ENCODE data around the gene NRN1.
"Not testable (repeated sequence)": the region's sequence is repeated elsewhere in the genome, so short reads cannot be mapped to it uniquely, and the experiment has no call there.

The NRN1 gene

GRCh38 chr6:6026513-6027205 is 19.9 kb upstream of the NRN1 start:
- ChIA-PET POLR2A (no interaction called here), CTCF (interaction anchor here (1.6 kb wide), 1 partner anchor 31 kb away, joined by 4 read pairs; no protein-coding TSS in a partner anchor)
- TF ChIP-seq, protein P1, sequence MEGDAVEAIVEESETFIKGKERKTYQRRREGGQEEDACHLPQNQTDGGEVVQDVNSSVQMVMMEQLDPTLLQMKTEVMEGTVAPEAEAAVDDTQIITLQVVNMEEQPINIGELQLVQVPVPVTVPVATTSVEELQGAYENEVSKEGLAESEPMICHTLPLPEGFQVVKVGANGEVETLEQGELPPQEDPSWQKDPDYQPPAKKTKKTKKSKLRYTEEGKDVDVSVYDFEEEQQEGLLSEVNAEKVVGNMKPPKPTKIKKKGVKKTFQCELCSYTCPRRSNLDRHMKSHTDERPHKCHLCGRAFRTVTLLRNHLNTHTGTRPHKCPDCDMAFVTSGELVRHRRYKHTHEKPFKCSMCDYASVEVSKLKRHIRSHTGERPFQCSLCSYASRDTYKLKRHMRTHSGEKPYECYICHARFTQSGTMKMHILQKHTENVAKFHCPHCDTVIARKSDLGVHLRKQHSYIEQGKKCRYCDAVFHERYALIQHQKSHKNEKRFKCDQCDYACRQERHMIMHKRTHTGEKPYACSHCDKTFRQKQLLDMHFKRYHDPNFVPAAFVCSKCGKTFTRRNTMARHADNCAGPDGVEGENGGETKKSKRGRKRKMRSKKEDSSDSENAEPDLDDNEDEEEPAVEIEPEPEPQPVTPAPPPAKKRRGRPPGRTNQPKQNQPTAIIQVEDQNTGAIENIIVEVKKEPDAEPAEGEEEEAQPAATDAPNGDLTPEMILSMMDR (IDR thresholded peaks at IDR 0.05; ENCODE audit: insufficient read depth, low read length, missing control alignments): no peak
- no peak for DNase-seq (ENCODE audit: low read depth, low spot score)
- no peak overlapping the region for H3K4me3 ChIP-seq (ENCODE audit: low read depth, low read length)

GRCh38 chr6:6025736-6026135 is 19.0 kb upstream of the NRN1 start:
- DNase-seq (ENCODE audit: low read depth, low spot score): no peak
- TF ChIP-seq, protein P1 (IDR thresholded peaks at IDR 0.05; ENCODE audit: insufficient read depth, low read length, missing control alignments): no peak
- H3K4me3 ChIP-seq (ENCODE audit: low read depth, low read length): no peak overlapping the region
- POLR2A ChIA-PET: no interaction called here
- CTCF ChIA-PET: no interaction called here

DNA sequence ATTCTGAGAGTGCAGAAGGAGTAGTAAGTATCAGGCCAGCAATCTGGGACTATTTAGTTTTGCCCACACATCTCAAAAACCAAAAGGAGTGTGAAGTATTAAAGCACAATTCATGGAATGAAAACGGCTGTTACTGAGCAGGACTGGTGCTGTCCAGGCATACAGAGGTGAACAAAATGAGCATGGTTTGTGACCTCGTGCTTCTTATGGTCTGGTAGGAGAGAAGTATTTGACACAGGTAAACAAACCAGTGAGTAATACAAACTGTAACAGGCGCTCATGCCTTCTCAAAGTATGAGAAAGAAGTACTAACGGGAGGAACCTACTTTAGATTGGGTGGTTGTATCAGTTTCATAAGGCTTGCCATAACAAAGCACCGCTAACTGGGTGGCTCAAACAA is 17.5 kb upstream of the NRN1 start:
- no peak overlapping the region for H3K4me3 ChIP-seq (ENCODE audit: low read depth, low read length)
- no peak for DNase-seq (ENCODE audit: low read depth, low spot score)
- ChIA-PET POLR2A (no interaction called here), CTCF (no interaction called here)
- TF ChIP-seq, protein P1 (IDR thresholded peaks at IDR 0.05; ENCODE audit: insufficient read depth, low read length, missing control alignments): no peak

- H3K4me3 ChIP-seq (ENCODE audit: low read depth, low read length); DNase-seq (ENCODE audit: low read depth, low spot score); CTCF ChIA-PET; POLR2A ChIA-PET: not testable (repeated sequence)
Measured at GRCh38 chr6:6022841-6023240, 16.1 kb upstream of the NRN1 start.

DNA sequence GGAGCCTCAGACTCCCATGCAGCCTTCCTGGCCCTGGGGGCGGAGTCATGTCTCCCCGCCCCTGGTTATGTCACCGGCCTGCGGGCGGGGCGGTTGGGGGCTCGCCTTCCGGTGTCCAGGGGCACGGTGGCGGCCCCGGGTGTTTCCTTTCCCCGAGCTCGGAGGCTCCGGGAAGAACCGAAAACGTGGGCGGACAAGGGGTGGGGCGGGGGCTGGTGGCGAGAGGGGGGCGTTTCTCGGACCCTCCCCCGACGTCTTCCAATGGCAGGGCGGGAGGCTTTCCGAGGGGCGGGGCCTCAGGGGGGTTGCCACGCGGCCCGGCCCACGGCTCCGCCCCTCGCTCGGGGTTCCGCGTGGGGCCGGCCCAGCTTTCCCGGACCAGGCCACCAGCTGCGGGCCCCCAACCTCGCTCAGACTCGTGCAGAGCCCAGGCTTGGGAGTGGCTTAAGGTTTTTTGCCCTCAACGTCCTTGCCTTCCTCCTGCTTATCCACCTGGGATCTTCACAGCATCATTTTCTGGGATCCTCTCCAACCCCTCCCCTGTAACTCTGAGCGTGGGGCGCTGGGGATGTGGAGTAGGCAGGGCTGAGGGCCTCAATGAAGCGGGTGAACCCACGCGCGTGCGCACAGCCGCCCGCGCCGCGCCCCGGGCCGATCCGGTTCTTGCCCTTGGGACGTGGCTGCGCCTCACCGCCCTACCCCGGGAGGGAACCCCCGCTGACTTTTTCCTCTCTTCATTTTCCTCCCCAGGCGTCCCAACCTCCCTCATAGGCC is 2.1 kb upstream of the NRN1 start:
- ChIA-PET CTCF (interaction anchor here (1.0 to 2.5 kb wide), 4 partner anchors 9 to 586 kb away, joined by 3 to 12 read pairs (median 5); no protein-coding TSS in a partner anchor), POLR2A (interaction anchor here (0.9 kb wide), 1 partner anchor 538 kb away, joined by 3 read pairs; no protein-coding TSS in a partner anchor)
- no peak for DNase-seq (ENCODE audit: low read depth, low spot score)

GRCh38 chr6:6008089-6008647 is 1.4 kb upstream of the NRN1 start:
- ChIA-PET POLR2A (interaction anchor here (0.9 kb wide), 1 partner anchor 537 kb away, joined by 3 read pairs; no protein-coding TSS in a partner anchor), CTCF (interaction anchor here (1.0 to 2.5 kb wide), 5 partner anchors 10 to 605 kb away, joined by 3 to 12 read pairs (median 5); no protein-coding TSS in a partner anchor)
- H3K4me3 ChIP-seq (ENCODE audit: low read depth, low read length): peak overlapping the region; percentile 87
- TF ChIP-seq, protein P1 (IDR thresholded peaks at IDR 0.05; ENCODE audit: insufficient read depth, low read length, missing control alignments): no peak
- DNase-seq (ENCODE audit: low read depth, low spot score): no peak

More for the DNA sequence above, 2.1 kb upstream of the NRN1 start:
- H3K4me3 ChIP-seq (ENCODE audit: low read depth, low read length): peak overlapping the region; percentile 87
- TF ChIP-seq, protein P1 (IDR thresholded peaks at IDR 0.05; ENCODE audit: insufficient read depth, low read length, missing control alignments): no peak

Measured in AG04449 (cell line).